IMR-90 (cell line): ENCODE results near the gene ATRAID. TPM values are rescaled to one million over a fixed set of nuclear protein-coding genes. Genes with fewer than 3 reads are reported as not detected.

Source experiments
- ATAC-seq: fragments of 200-7000 bp; cut with Tn5 transposase; 2 replicates; pipeline ENCODE4 v1.9.1; 2020; ENCODE audit warnings: low read depth, mild to moderate bottlenecking, moderate library complexity
- Bru-seq: library from RNA; stranded (reverse); fragments of 400-500 nt; gene quantifications from one replicate; lab custom pipeline; 2021; lab: Mats Ljungman, UMichigan
- BruChase-seq, 2 experiments: library from RNA; stranded (reverse); fragments of 400-500 nt; gene quantifications; one replicate each; lab custom pipeline; 2021; lab: Mats Ljungman, UMichigan
- BruUV-seq: library from RNA; stranded (reverse); fragments of 400-500 nt; replicated peaks from 2 replicates; lab custom pipeline; 2021; lab: Mats Ljungman, UMichigan
- CTCF ChIA-PET: fragments of 300-600 bp; formaldehyde crosslinking; extraction: SDS; loops from one replicate; lab custom pipeline; 2021; ENCODE audit warnings: antibody characterized with exemption; lab: Yijun Ruan, JAX
- POLR2A ChIA-PET: fragments of 300-600 bp; sonication (Branson Sonifier 250); formaldehyde crosslinking; loops from one replicate; lab custom pipeline; 2022; ENCODE audit warnings: antibody characterized with exemption; ENCODE audit not compliant: unreplicated experiment; lab: Charles Lee
- DNase-seq: peaks from one replicate; pipeline ENCODE4 v3.0.0; 2013
- H2AFZ ChIP-seq: replicated peaks from 2 replicates; pipeline ENCODE3; 2013; ENCODE audit warnings: low read length, mild to moderate bottlenecking; ENCODE audit not compliant: poor library complexity
- H2AK5ac ChIP-seq: 2 replicates; pipeline ENCODE4 v1.6.1; 2013; ENCODE audit warnings: low read depth, low read length, inconsistent platforms
- H2AK9ac ChIP-seq: replicated peaks from 2 replicates; pipeline ENCODE3; 2013; ENCODE audit warnings: mild to moderate bottlenecking, low read depth, low read length, moderate library complexity; ENCODE audit not compliant: poor library complexity
- H2BK120ac ChIP-seq: 2 replicates; pipeline ENCODE4 v1.6.1; 2013; ENCODE audit warnings: low read depth, low read length, inconsistent platforms
- H2BK15ac ChIP-seq: 3 replicates; pipeline ENCODE4 v1.6.1; 2013; ENCODE audit warnings: low read depth, low read length, inconsistent platforms
- H2BK20ac ChIP-seq: 2 replicates; pipeline ENCODE4 v1.6.1; 2013; ENCODE audit warnings: low read depth, mild to moderate bottlenecking, inconsistent platforms, low read length, moderate library complexity
- H2BK5ac ChIP-seq: 2 replicates; pipeline ENCODE4 v1.6.1; 2013; ENCODE audit warnings: mild to moderate bottlenecking, low read depth, low read length, inconsistent platforms; ENCODE audit not compliant: poor library complexity, severe bottlenecking
- H3K14ac ChIP-seq: replicated peaks from 2 replicates; pipeline ENCODE4 v1.6.1; 2013; ENCODE audit warnings: low read depth, low read length, inconsistent platforms
- H3K18ac ChIP-seq: 2 replicates; pipeline ENCODE4 v1.6.1; 2013; ENCODE audit warnings: low read depth, low read length, control low read depth
- H3K23ac ChIP-seq: 2 replicates; pipeline ENCODE4 v1.6.1; 2013; ENCODE audit warnings: low read depth, low read length, inconsistent platforms
- H3K27ac ChIP-seq: 2 replicates; pipeline ENCODE4 v1.5.1; 2013; ENCODE audit warnings: mild to moderate bottlenecking, control low read depth, low read length; ENCODE audit not compliant: insufficient read depth
- H3K27me3 ChIP-seq: 2 replicates; pipeline ENCODE4 v1.6.1; 2013; ENCODE audit warnings: low read length; ENCODE audit not compliant: control insufficient read depth, insufficient read depth
- H3K36me3 ChIP-seq: 2 replicates; pipeline ENCODE4 v1.6.1; 2013; ENCODE audit warnings: low read length, mixed read lengths; ENCODE audit not compliant: control insufficient read depth, insufficient read depth
- H3K4ac ChIP-seq: 2 replicates; pipeline ENCODE4 v1.6.1; 2013; ENCODE audit warnings: low read depth, low read length, inconsistent platforms
- H3K4me1 ChIP-seq: 2 replicates; pipeline ENCODE4 v1.6.1; 2013; ENCODE audit warnings: low read length, mixed read lengths; ENCODE audit not compliant: control insufficient read depth, insufficient read depth
- H3K4me2 ChIP-seq: 2 replicates; pipeline ENCODE4 v1.6.1; 2013; ENCODE audit warnings: low read depth, mild to moderate bottlenecking, control low read depth, low read length, moderate library complexity
- H3K4me3 ChIP-seq: 2 replicates; pipeline ENCODE4 v1.5.1; 2013; ENCODE audit warnings: low read depth, mild to moderate bottlenecking, control low read depth, low read length, moderate library complexity; ENCODE audit not compliant: insufficient read depth
- H3K56ac ChIP-seq: 2 replicates; pipeline ENCODE4 v1.6.1; 2013; ENCODE audit warnings: low read length, inconsistent platforms; ENCODE audit not compliant: insufficient read depth; ENCODE audit errors: extremely low read depth
- H3K79me1 ChIP-seq, 2 experiments: 2 replicates each; pipeline ENCODE4 v1.6.1; 2013; ENCODE audit warnings: low read length in 2 of 2, inconsistent platforms in 1 of 2, low read depth in 1 of 2
- H3K9ac ChIP-seq: 2 replicates; pipeline ENCODE4 v1.6.1; 2013; ENCODE audit warnings: low read depth, low read length, control low read depth
- H3K9me1 ChIP-seq: 2 replicates; pipeline ENCODE4 v1.6.1; 2013; ENCODE audit warnings: low read length, inconsistent platforms; ENCODE audit not compliant: insufficient read depth
- H3K9me3 ChIP-seq: 2 replicates; pipeline ENCODE4 v1.6.1; 2013; ENCODE audit warnings: low read length; ENCODE audit not compliant: control insufficient read depth, insufficient read depth
- H4K20me1 ChIP-seq: 2 replicates; pipeline ENCODE4 v1.6.1; 2013; ENCODE audit warnings: low read length, inconsistent platforms; ENCODE audit not compliant: insufficient read depth
- H4K5ac ChIP-seq: 2 replicates; pipeline ENCODE4 v1.6.1; 2013; ENCODE audit warnings: mild to moderate bottlenecking, low read depth, low read length, control low read depth
- H4K8ac ChIP-seq, 2 experiments: 2 replicates each; pipeline ENCODE4 v1.6.1; 2013; ENCODE audit warnings: low read depth in 2 of 2, low read length in 2 of 2, control low read depth in 1 of 2, inconsistent platforms in 1 of 2
- H4K91ac ChIP-seq: 2 replicates; pipeline ENCODE4 v1.6.1; 2013; ENCODE audit warnings: low read depth, low read length, inconsistent platforms; ENCODE audit not compliant: insufficient read depth
- CEBPB ChIP-seq: IDR thresholded peaks from 2 replicates; pipeline ENCODE4 v1.6.1; 2012; ENCODE audit warnings: low read depth, low read length, improper control_type of control experiment
- MAZ ChIP-seq: IDR thresholded peaks from 2 replicates; pipeline ENCODE4 v1.6.1; 2012; ENCODE audit warnings: low read depth, mild to moderate bottlenecking, low read length, improper control_type of control experiment, moderate library complexity, borderline replicate concordance
- NFE2L2 ChIP-seq: fragments of 150-350 bp; IDR thresholded peaks from 2 replicates; pipeline ENCODE4 v1.6.1; 2016; ENCODE audit warnings: low read depth, mild to moderate bottlenecking, low read length
- POLR2A ChIP-seq: IDR thresholded peaks from 2 replicates; pipeline ENCODE4 v1.6.1; 2012; ENCODE audit warnings: mild to moderate bottlenecking, low read depth, low read length
- SMC3 ChIP-seq: fragments of 150-350 bp; IDR thresholded peaks from 2 replicates; pipeline ENCODE4 v1.6.1; 2016; ENCODE audit warnings: low read depth, mild to moderate bottlenecking, antibody characterized with exemption, low read length, moderate library complexity
- WGBS, 2 experiments: methylation state at CpG; one replicate each; pipeline versions ENCODE4 v1.1.5 to v1.1.7; 2013; ENCODE audit warnings: missing lambda C conversion rate in 2 of 2; ENCODE audit not compliant: insufficient read length in 1 of 2; ENCODE audit errors: extremely low coverage in 2 of 2; 5-methylcytosine and 5-hydroxymethylcytosine counted together
- dilution Hi-C: fragments of 300-500 bp; cut with HindIII; formaldehyde crosslinking; loops from one replicate; pipeline ENCODE4 v1.14.3; 2018; ENCODE audit warnings: low sequenced_read_pairs; ENCODE audit not compliant: unreplicated experiment
- in situ Hi-C: fragments of 300-500 bp; cut with MboI; formaldehyde crosslinking; loops from 3 replicates; pipeline ENCODE4 v1.14.3; 2019; ENCODE audit warnings: low sequenced_read_pairs, inconsistent platforms, mixed read lengths
- intact Hi-C: fragments of 100-400 bp; cut with micrococcal nuclease; formaldehyde crosslinking; loops from 2 replicates; pipeline ENCODE4 v1.10.0; 2022
- long read RNA-seq: library from polyadenylated mRNA; unstranded; transcript quantifications from one replicate; pipeline ENCODE4 v2.0.0, GENCODE V29; 2021; ENCODE audit not compliant: unreplicated experiment
- polyA plus RNA-seq, 3 experiments: library from polyadenylated mRNA; depleted of rRNA; stranded (reverse); fragments of >200 nt; gene quantifications; 2 replicates each; pipeline ENCODE4 v1.2.3, GENCODE V29; 2012; ENCODE audit warnings: low replicate concordance in 1 of 3
- total RNA-seq: library from RNA; depleted of rRNA; stranded (reverse); fragments of >200 nt; gene quantifications from 2 replicates; pipeline ENCODE4 v1.2.3, GENCODE V29; 2012; rRNA removed

Gene ATRAID, protein sequence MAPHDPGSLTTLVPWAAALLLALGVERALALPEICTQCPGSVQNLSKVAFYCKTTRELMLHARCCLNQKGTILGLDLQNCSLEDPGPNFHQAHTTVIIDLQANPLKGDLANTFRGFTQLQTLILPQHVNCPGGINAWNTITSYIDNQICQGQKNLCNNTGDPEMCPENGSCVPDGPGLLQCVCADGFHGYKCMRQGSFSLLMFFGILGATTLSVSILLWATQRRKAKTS
- total RNA-seq = 138 and 144 TPM in 2 replicates
- 165 and 173 TPM in 2 replicates for polyA plus RNA-seq (2012; rRNA removed)
- polyA plus RNA-seq (2012; cell fraction: cytosol; rRNA removed) = 185 and 186 TPM in 2 replicates
- 48.3 and 110 TPM in 2 replicates for polyA plus RNA-seq (2012; cell fraction: nucleus; rRNA removed; ENCODE audit: low replicate concordance)
- percentile 76 among the genes with signal in this experiment for Bru-seq, nascent RNA
- BruChase-seq, experiment 1, labeled RNA remaining after a 6-hour chase = percentile 72 among the genes with signal in this experiment
- percentile 70 among the genes with signal in this experiment for BruChase-seq, experiment 2, labeled RNA remaining after a 2-hour chase
- long read RNA-seq, transcript ATRAID-202 (7 exons, 1,059 nt) = minor isoform, 20 of 138 reads
- long read RNA-seq, transcript ATRAID-201 (7 exons, 1,240 nt) = major isoform, 105 of 138 reads
- long read RNA-seq, partial matches to known transcripts = 9 of 138 reads
- long read RNA-seq, other reads (novel, unspliced or antisense) = 3 of 138 reads

DNA sequence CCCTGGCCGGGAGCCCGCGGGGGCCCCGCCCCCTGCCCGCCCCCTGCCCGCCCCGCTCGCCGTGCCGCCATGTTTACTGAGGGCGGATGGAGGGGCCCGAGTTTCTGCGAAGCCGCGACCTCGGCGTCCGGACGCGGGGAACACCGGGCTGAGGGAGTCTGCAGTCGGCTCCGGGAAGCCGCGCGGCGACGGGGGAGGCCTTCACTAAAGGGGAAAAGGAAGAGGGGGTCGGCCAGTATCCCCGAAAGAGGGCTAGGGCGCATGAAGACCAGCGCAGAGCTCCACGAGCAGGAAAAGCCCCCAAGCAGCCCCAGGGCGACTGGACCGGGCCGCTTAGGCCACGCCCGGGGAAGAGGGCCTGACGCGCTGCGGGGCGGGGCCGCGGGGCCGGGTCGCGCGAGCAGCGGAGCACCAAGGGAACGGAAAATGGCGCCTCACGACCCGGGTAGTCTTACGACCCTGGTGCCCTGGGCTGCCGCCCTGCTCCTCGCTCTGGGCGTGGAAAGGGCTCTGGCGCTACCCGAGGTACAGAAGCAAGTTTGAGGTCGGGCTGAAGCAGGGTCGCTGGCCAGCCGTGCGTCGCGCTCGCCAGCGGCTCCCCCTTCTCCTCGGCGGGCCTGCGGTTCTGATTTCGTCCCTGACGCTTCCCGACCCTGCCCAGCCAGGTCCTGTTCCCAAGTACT is at the start of gene ATRAID, which contains the start of gene SLC5A6:
Gene ATRAID (plus strand): TSS at position 99 of the 683 bp plus-strand sequence. CDS start 328 bp downstream, at position 427.
Gene SLC5A6 (minus strand): TSS at position 326 of the 683 bp plus-strand sequence. CDS start 4,618 bp downstream, outside the sequence.
- 0% methylated on average over 47 of the region's 73 CpGs; no CpG with 5 or more reads in 1 of the 2 experiments for WGBS, 2 experiments
- peak within 1 kb of the TSS; percentile 96 for H2AFZ ChIP-seq
- peaks cover 16% of the 10 kb centered on the region for H3K36me3 ChIP-seq
- H4K5ac ChIP-seq = peak within 1 kb of the TSS; percentile 98
- dilution Hi-C loops = no loop called here
- peak within 1 kb of the TSS; percentile 99 for H3K9ac ChIP-seq
- H4K8ac ChIP-seq = peak within 1 kb of the TSS; percentile 84 to 99
- H3K27me3 ChIP-seq = no peaks in the 10 kb centered on the region
- peaks cover 21 to 36% of the 10 kb centered on the region in 2 experiments for H3K79me1 ChIP-seq
- peak within 1 kb of the TSS; percentile 92 for H2BK5ac ChIP-seq
- no peak within 1 kb of the TSS for H2BK20ac ChIP-seq
- H2BK120ac ChIP-seq = peak within 1 kb of the TSS; percentile 88
- POLR2A ChIA-PET = no interaction called here
- peak within 1 kb of the TSS; percentile 96 for H3K4me3 ChIP-seq
- peak within 1 kb of the TSS; percentile 98 for H3K23ac ChIP-seq
- peak within 1 kb of the TSS; percentile 99 for H3K27ac ChIP-seq
- CTCF ChIA-PET = no interaction called here
- H3K4ac ChIP-seq = peak within 1 kb of the TSS; percentile 92
- peaks cover 9% of the 10 kb centered on the region for H3K9me1 ChIP-seq
- in situ Hi-C loops = no loop called here
- H4K20me1 ChIP-seq = no peaks in the 10 kb centered on the region
- intact Hi-C loops = loop anchor here (1.0 to 2.0 kb wide), 2 partner anchors 69 to 114 kb away; no protein-coding TSS in a partner anchor
- TF ChIP-seq NFE2L2 = no peak
- no peak for TF ChIP-seq SMC3
- no peak for TF ChIP-seq CEBPB
- TF ChIP-seq POLR2A = peak; percentile 89
- TF ChIP-seq MAZ = peak; percentile 69; the same call in 1 of the 2 replicates
- peak within 1 kb of the TSS; percentile 96 for H3K18ac ChIP-seq
- H4K91ac ChIP-seq = peak within 1 kb of the TSS; percentile 93
- H2AK9ac ChIP-seq = peak within 1 kb of the TSS; percentile 84
- peak; percentile 81 for DNase-seq
- peaks cover 8% of the 10 kb centered on the region for H3K4me1 ChIP-seq
- peak within 1 kb of the TSS; percentile 97 for H3K4me2 ChIP-seq
- no TSS peak for BruUV-seq
- no peak within 1 kb of the TSS; the same call in 2 of the 3 replicates for H2BK15ac ChIP-seq
- peak; percentile 96 for ATAC-seq
- H3K56ac ChIP-seq = peak within 1 kb of the TSS; percentile 93
- peak within 1 kb of the TSS; percentile 85 for H2AK5ac ChIP-seq
- H3K14ac ChIP-seq = peak within 1 kb of the TSS; percentile 99
- no peaks in the 10 kb centered on the region for H3K9me3 ChIP-seq
